ENCODE data around the gene NTN1. TPM values are rescaled to one million over a fixed set of nuclear protein-coding genes. Genes with fewer than 3 reads are reported as not detected.

Gene NTN1
- polyA plus RNA-seq, 3 donors: 0.03 to 0.04 TPM; not detected in 1

GRCh38 chr17:9174312-9174711, 153.0 kb downstream of the NTN1 start:
- H3K4me1 ChIP-seq (ENCODE audit: control insufficient read depth in 1 of 2, insufficient read depth in 2 of 2, low read length in 2 of 2): no peaks in the 10 kb centered on the region
- no peaks in the 10 kb centered on the region for H3K36me3 ChIP-seq (replicated peaks in 1 of 2; ENCODE audit: control insufficient read depth in 1 of 2, insufficient read depth in 2 of 2, low read length in 2 of 2)
- 100% methylated on average over 2 of the region's 3 CpGs for WGBS (ENCODE audit: insufficient coverage)
- H3K4me1 Mint-ChIP-seq: no peaks in the 10 kb centered on the region
- H3K9me3 ChIP-seq (replicated peaks in 1 of 2; ENCODE audit: control insufficient read depth in 1 of 2, insufficient read depth in 1 of 2, low read length in 2 of 2): no peaks in the 10 kb centered on the region
- no peaks in the 10 kb centered on the region for H4K20me1 ChIP-seq (ENCODE audit: insufficient read depth, low read length)
- no peak overlapping the region for H2AFZ ChIP-seq (ENCODE audit: insufficient read depth, low read depth, low read length, poor library complexity, severe bottlenecking)
- H3K27me3 ChIP-seq (ENCODE audit: control insufficient read depth in 2 of 2, insufficient read depth in 2 of 2, low read length in 2 of 2): no peaks in the 10 kb centered on the region
- H3K27me3 Mint-ChIP-seq (ENCODE audit: low read depth in 3 of 3): peaks cover 2 to 14% (median 3%) of the 10 kb centered on the region in 3 donors
- H3K9me3 Mint-ChIP-seq: peaks cover 0 to 5% (median 2%) of the 10 kb centered on the region in 7 donors
- H3K9ac ChIP-seq (ENCODE audit: insufficient read depth, low read length, poor library complexity, severe bottlenecking): no peak overlapping the region
- H3K27ac Mint-ChIP-seq: no peak overlapping the region
- intact Hi-C loops (cut with micrococcal nuclease): no loop called here
- H3K27ac ChIP-seq (ENCODE audit: low read depth in 1 of 2, low read length in 2 of 2): no peak overlapping the region
- no peak for DNase-seq
- no peaks in the 10 kb centered on the region for H3K79me2 ChIP-seq (ENCODE audit: insufficient read depth, low read length)
- no peak overlapping the region for H3K4me2 ChIP-seq (replicated peaks; ENCODE audit: extremely low read depth, low read length, poor library complexity, severe bottlenecking)
- H3K36me3 Mint-ChIP-seq: no peaks in the 10 kb centered on the region
- H3K4me3 ChIP-seq (replicated peaks in 1 of 3; ENCODE audit: low read depth in 2 of 3, low read length in 3 of 3): no peak overlapping the region
- H3K4me3 Mint-ChIP-seq: no peak overlapping the region
- TF ChIP-seq CTCF (IDR thresholded peaks at IDR 0.05): no peak

- no peak overlapping the region for H3K27ac ChIP-seq (ENCODE audit: low read depth in 1 of 2, low read length in 2 of 2)
- DNase-seq: no peak
- H3K4me3 Mint-ChIP-seq: no peak overlapping the region
- H4K20me1 ChIP-seq (ENCODE audit: insufficient read depth, low read length): no peaks in the 10 kb centered on the region
- H3K27me3 Mint-ChIP-seq (ENCODE audit: low read depth in 3 of 3): peaks cover 2 to 10% (median 3%) of the 10 kb centered on the region in 3 donors
- no peaks in the 10 kb centered on the region for H3K4me1 Mint-ChIP-seq
- H3K27ac Mint-ChIP-seq: no peak overlapping the region
- H3K4me3 ChIP-seq (replicated peaks in 1 of 3; ENCODE audit: low read depth in 2 of 3, low read length in 3 of 3): no peak overlapping the region
- no peaks in the 10 kb centered on the region for H3K36me3 Mint-ChIP-seq
- no peaks in the 10 kb centered on the region for H3K27me3 ChIP-seq (ENCODE audit: control insufficient read depth in 2 of 2, insufficient read depth in 2 of 2, low read length in 2 of 2)
- 95% methylated on average over 8 of the region's 9 CpGs for WGBS (ENCODE audit: insufficient coverage)
- H3K9ac ChIP-seq (ENCODE audit: insufficient read depth, low read length, poor library complexity, severe bottlenecking): no peak overlapping the region
- H3K9me3 Mint-ChIP-seq: peaks cover 0 to 5% (median 2%) of the 10 kb centered on the region in 7 donors
- TF ChIP-seq CTCF (IDR thresholded peaks at IDR 0.05): no peak
- no peaks in the 10 kb centered on the region for H3K79me2 ChIP-seq (ENCODE audit: insufficient read depth, low read length)
- no peaks in the 10 kb centered on the region for H3K36me3 ChIP-seq (replicated peaks in 1 of 2; ENCODE audit: control insufficient read depth in 1 of 2, insufficient read depth in 2 of 2, low read length in 2 of 2)
- H3K4me1 ChIP-seq (ENCODE audit: control insufficient read depth in 1 of 2, insufficient read depth in 2 of 2, low read length in 2 of 2): no peaks in the 10 kb centered on the region
- intact Hi-C loops (cut with micrococcal nuclease): no loop called here
- H2AFZ ChIP-seq (ENCODE audit: insufficient read depth, low read depth, low read length, poor library complexity, severe bottlenecking): no peak overlapping the region
- no peak overlapping the region for H3K4me2 ChIP-seq (replicated peaks; ENCODE audit: extremely low read depth, low read length, poor library complexity, severe bottlenecking)
- H3K9me3 ChIP-seq (replicated peaks in 1 of 2; ENCODE audit: control insufficient read depth in 1 of 2, insufficient read depth in 1 of 2, low read length in 2 of 2): no peaks in the 10 kb centered on the region
These were observed 153.7 kb downstream of the NTN1 start for GRCh38 chr17:9174779-9175574.
